DMS 273 (cell line): ENCODE measurements around the gene CCNK.

ENCODE experiments used
- DNase-seq: peaks from one replicate; lab custom pipeline; 2025; ENCODE audit not compliant: unreplicated experiment; lab: John Stamatoyannopoulos, UW

Gene CCNK

DNA sequence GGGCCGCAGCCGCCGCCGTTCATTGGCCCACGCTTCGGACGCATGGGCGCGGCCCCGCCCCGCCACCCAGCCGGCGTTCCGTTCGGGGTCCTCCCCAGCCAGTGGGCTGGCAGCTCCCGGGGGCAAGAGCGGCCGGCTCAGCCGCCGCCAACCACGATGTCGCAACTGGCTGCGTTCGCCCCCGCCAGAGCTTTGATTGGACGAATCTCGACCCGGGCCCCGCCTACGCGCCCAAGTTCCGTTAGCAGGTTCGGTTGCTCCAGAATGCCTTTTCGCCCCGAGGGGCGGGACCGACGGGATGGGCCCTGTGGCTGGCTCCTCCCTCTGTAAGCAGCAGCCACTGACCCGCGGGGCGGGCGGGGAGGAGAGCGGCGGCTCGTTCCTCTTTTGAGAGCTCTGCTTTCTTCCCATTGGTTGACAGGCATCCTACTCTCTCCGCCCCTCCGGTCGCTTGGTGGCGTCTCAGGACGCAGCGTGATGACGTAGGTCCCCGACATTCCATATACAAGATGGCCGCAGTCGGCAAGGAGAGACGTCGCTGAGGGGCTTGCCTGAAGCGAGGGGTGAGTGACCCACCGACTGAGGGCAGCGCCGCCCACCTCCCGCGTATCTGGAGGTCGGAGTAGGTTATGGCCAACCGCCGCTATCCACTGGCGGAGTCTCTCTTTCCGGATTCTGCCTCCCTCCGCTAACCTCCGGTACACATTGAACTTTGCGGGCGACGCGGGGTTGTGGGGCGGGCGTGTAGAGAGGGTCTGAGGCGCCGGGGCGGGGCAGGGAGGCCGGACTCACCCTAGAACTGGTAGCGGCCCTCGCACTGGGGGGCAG is at the start of gene CCNK:
TSS of gene CCNK (plus strand) at position 493 of the 828 bp plus-strand sequence. CDS start 11,269 bp downstream, outside the sequence.
- DNase-seq = peak; percentile 100

DNA sequence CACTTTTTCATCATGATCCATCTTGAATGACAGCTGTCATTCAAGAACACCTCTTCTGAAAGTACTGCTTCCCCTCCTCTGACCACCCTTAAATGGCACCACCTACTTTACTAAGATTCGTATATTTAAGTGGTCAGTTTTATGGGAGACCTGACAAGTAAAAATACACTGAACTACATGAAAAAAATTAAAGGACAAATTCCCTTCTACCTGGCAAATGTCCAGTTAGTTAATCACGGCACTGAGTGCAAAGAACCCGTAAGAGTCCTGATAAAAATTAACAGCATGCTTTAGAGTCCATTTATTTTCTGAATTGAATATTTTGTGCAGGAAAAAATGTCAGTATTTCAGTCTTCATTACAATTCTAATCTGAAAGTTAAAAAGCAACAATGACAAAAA is 49.2 kb upstream of the CCNK start:
- no peak for DNase-seq

DNA sequence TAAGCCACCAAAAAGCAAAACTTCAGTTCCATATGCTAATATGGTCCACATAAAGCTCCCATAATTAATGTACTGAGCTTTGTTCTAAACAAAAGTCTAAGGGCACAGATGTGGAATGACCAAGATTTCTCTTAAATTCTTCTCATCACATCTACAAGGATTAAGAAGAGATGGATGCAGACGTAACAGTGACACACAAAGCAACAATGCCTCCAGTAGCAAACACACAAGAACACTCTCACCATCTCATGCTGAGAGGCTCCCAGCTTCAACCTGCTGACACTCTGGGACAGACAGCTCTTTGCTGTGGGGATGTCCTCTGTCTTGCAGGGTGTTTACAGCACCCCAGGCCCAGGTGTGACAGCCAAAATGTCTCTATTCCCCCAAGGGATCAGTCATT is 48.7 kb upstream of the CCNK start:
- DNase-seq = no peak

DNA sequence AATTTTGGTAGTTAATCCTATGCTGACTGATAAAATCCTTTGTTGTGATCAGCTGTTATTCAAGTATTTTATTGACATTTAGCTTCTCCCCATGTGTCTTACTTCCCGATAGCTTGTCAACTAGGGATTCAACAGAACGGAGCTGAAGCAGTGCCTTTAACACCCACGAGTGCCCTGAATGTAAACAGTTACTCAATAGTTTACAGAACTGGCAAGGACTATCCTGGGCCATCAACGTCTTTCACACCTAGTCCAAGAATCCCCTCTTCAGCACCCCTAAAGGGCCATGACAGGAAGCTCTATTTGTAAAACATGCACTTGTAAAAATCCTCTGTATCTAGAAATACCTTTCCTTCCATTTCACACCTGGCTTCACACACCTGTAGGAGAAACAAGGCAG is 45.9 kb upstream of the CCNK start:
- DNase-seq = no peak

DNA sequence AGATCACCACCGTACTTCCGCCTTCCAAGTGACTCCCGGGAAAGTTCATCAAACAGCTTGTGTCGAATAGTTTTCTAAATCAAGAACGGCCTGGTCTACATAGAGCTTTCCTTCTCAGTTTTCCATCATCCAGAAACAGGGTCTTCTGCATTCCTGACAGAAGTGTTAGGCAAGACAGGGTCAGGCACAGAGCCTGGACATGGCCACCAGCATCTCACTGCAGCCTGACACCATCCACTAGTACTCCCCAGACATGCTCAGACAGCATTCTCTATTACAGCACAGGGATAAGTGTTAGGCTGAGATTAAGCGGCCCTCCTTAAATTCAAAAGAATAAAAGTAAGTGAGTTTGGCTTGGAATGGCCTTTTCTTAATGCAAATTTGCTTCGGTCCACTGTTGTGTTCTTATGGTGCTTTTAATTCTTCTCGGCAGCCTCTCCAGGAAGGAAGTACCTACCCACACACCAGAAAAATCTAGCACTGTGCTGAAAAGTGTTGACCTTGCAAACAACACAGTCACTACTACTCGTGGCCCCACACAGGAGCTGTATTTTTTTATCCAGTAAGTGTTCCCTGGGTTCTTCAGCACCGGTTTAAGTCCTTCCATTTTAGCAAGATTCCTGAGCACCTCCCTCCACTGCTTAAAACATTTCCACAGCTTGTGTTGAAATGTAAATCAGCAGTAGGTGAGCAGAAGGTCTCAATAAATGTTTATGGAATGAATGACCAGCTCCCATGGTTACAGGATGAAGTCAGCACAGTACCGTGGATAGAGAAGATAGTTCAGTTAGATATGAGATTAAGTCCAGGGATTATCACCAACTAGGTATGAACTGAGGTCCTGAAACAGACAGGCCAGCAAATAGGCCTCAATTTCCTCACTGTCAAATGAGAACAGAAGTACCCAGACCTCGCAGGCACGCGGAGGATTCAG is 44.7 kb upstream of the CCNK start:
- DNase-seq = no peak

DNA sequence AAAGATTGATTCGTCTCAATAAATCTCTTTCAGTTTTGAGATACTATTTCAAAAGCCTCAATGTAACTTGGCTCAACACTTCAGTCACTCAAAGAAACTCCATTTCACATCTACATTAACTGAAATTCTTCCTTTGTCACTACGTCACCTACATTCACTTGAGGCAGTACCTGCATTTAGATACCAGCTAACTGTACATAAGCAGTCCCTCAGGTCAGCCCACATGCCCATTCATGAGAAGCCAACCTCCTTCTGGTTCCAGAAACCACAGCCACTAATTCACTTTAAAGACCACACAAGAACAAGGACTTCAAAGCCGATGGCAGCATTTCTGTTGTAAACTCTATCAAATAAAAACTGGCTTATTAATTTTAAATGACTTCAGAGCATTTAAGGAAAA is 43.5 kb upstream of the CCNK start:
- DNase-seq = no peak

DNA sequence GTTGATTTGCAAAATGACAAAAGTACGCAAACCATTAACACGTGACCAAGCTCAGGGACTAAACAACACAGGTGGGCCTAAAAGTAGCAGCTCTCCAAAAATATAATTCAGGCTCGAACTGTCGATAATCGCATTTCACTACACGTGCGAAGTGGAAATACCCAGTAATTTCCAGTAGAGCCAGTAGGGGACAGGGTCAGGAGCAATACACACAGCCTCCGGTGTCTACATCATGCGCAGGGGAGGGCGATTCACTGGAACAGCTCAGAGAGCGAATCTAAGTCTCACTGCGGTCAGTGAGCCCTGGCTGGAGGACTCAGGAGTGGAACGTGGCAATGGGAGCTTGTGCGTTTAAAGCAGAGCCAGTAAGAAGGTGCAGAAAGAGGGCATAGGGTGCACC is 40.9 kb upstream of the CCNK start:
- no peak for DNase-seq

DNA sequence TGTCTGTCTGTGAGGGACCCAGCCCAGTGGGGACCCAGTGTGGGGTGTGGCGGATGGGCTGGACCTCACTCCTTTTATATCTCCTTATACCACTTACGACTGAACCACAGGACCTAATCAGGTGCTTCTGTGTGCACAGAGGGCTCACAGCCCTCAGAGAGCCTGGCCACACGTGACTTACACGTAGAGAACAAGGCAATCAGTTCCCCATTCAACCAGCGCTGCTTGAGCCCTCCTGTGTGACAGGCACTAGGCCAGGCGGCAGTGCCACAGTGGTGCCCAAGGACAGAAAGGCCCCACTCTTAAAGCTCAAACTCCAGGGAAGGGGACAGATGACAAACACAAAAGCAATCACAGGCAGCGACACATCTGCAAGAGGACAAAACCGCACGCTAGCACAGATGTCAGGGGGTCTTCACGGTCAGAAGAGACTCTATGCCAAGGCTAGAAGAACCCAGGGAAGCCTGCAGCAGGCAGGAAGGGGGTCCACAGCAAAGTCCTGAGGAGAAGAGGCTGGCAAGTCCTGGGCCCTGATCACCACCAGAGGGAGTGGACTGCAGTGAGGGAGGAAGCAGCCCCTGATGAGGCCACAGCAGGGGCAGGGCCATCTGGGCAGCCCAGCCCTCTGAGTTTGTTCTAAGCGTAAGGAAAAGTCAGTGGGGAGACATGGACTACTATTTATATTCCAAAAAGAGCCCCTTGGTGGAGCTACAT is 39.9 kb upstream of the CCNK start:
- peak; percentile 32 for DNase-seq

DNA sequence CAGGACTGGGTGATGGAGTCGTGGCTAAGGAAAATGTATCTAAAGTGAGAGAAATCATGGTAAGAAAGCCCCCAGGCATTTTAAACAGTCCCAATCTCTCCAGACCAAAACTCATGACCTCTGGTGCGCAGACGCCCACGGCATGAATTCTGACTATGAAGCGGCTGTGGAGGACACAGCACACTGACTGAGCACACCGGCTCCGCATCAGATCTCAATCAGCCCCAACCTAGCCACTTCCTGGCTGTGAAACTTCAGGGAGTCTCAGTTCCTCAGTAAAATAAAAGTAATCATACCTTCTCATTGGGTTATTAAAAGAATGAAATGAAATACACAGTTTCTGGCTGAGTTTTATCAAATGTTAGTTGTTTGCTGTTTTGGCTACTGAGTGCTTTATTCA is 39.3 kb upstream of the CCNK start:
- no peak for DNase-seq

DNA sequence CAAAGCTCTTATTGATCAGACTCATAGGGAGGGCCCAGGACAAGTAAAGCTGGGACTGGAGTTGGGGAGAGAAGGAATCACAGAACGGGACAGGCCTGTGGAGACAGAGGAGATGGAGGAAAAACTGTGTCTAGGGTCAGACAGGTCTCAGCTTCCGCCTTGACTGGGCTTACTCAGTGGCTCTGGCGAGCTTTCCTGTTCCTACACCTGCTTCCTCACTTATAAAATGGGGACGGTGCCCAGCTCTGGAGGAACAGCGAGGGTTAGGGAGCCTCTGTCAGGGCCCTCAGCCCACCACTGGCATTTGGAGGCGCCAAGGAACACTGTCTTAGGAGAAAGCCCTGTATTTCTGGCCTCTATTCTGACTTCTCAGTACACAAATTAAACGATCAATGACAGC is 35.3 kb upstream of the CCNK start:
- no peak for DNase-seq

DNA sequence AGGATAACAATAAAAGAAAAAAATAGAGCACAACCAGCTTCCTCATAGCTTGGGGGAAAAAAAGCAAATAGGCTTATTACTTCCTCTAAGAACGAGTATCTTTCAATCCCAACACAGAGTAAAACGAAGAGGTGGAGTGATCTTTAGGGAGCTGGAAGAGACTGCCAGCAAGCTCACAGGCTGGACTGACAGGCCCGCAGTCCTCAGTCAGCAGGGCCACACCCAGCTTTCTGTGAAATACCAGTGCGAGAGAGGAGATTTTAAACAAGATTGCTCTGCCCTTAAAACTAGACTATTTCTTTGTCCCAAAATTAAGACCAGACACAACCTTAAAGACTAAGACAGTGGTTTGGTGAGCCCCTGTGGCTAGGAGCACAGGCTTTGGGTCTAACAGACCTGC is 33.5 kb upstream of the CCNK start:
- DNase-seq = no peak

DNA sequence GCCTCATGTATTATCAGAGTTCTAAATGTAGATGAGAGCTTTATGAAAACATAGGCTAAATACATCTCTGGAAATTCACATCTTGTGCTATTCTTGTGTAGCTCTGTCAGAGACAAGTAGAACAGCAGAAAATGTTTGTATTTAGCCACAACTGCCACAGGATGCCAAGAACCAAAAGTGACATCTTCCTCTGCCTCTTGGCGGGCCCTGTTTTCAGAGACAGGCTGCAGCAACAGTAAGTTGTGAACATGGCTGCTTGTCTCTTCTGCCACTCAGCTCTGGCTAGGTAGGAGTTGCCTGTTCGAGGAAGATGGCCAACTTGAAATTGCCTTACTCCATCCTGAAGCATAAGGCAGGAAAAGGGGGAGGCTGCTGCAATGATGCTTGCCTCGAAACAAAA is 30.9 kb upstream of the CCNK start:
- DNase-seq = no peak

DNA sequence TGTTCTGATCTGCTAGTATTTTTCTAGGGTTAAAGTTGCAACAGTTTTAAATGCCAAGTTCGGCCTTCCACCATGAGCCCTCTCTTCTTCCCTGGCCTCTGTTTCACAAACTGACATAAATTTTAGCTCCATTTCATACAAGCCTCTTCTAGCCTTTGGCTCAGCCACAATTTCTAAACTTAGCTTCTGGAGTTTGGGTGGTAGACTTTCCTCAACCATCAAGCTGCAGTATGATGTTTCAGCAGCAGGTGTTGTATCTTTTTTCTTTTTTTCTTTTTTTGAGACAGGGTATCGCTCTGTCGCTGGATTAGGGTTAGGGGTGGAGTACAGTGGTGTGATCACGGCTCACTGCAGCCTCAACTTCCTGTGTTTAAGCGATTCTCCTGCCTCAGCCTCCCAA is 30.0 kb upstream of the CCNK start:
- DNase-seq = no peak

DNA sequence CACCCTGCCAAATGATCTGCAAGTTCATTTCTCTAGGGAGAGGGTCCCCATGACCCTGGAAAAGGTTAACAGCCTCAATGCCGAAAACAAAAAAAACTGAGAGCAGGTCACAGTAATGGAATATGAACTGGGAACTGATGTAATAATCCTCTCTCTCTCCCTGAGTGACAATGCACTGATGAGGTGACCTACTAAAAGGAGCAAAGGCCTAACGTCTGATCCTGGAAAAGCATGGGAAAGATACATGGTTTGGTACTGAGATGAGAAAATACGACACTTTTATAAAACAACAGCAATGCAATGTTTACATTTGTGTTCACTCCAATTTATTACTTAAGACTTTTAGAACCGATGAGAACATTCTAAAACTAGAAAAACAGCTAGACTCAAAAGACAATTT is 28.2 kb upstream of the CCNK start:
- DNase-seq = no peak

DNA sequence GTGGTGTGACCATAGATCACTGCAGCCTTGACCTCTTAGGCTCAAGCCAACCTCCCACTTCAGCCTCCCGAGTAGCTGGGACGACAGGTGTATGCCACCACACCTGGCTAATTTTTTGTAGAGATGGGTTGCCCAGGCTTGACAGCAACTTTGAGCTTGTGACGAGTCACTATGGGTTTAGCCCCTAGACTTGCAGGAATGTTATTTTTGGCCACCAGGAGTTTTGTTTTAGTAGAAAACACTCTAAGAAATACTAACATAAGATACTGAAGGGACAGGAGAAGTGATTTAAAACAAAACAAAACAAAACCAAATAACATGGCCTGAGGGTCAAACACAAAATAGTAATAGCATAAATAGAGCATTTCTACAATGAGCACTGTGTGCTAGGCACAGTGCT is 27.0 kb upstream of the CCNK start:
- DNase-seq = no peak

DNA sequence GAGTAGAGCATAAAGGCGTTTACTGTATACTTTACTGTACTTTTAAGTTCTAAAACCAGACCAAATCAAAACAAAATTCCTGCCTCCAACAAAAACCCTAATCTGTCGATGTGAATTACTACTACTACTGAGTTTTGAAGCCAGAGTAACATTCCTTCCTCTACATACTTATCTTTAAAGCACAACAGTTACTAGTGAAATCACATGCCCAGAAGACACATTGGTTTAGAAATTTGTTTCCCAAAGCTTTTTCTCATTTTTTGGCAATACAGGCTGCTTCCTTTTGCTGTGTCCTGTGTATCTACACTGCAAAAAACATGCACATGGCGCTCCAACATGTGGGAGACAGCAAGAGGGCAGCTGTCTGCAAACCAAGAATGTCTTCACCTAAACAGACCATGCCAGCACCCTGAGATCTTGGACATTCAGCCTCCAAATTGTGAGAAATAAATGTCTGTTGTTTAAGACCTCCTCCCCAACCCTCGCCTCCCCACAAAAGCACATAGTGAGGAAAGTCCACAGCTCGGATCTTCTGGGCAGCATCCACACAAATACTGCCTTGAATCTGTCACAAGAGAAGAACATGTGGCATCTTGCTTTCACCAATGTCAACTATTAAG is 21.6 kb upstream of the CCNK start:
- DNase-seq = no peak

DNA sequence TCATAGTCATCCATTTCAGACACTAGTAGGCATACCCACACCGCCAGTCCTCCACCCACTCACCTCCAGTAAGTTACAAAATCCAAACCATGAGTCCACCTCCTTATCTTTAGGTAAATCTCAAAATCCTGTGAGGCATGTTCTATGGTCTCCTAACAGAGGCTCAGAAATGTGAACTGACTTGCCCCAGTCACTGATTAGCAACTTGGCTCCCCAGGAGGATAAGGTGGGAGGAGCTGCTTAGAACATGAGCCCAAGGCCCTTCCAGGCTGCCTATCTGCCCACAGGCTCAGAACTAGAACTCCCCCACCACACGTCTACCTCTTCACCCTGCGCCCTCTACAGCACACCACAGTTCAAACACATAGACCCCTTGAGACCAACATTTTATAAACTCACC is 20.4 kb upstream of the CCNK start:
- DNase-seq = no peak

DNA sequence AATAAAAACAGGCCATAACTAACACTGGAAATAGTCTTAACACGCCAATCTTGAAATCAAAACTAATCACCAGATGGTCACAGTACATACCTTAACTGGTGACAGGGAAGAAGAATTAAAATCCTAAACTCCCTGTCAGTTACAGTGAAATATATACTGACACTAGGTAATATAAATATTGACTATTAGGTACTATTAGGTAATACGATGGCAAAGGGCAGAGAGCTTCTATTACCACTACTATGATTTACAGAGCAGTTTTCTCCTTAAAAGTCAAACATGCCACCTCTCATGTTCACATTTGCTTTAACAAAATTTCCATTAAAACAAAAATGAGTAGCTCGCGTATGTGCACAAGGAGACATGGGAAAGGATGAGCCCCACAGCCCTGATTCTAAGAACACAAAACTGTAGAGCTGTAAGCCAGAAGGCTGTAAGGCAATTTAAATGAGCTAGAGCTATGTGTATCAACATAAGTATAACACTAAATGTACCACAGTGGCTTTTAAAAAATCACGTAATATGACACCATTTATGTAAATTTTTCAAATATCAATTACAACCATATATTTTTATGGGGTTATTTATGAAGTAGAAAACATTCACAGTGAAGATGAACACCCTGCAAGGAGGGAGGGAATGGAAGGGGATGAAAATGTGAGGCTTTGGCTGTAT is 19.7 kb upstream of the CCNK start:
- no peak for DNase-seq

DNA sequence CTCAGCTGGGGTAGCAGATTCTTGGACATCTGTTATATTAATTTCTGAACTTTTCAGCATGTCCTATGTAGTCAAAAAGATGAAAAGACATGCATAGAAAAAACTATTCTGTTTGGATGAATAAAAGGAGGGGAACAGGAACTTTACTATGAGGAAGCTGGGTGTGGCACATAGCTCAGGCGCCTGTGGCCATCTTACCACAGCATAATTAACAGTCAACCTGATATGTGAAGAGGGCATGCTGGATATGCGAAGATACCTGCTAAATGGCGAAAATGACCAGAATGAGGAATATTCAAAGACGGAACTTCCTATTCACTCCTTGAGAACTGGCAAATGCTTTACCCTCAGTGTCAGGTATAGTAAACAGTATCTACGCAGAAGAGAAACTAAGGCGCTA is 19.0 kb upstream of the CCNK start:
- no peak for DNase-seq

DNA sequence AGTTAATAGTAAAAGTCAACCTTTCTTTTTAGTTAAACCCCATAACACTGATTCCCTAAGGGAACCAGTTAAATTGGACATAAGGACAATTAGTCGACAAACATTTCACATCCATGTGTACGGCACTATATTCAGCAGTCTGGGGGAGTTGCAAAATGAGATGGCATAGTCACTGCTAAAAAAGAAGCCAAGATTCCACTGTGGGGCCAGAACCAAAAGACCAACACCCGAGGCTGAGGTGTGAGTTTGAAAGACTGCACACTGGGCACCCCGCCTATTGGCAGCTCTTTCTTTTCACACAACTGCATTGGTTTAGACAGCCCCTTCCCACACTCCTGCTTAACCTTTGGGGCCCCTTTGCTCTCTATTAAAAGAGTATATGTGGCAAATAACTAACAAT is 17.2 kb upstream of the CCNK start:
- no peak for DNase-seq

DNA sequence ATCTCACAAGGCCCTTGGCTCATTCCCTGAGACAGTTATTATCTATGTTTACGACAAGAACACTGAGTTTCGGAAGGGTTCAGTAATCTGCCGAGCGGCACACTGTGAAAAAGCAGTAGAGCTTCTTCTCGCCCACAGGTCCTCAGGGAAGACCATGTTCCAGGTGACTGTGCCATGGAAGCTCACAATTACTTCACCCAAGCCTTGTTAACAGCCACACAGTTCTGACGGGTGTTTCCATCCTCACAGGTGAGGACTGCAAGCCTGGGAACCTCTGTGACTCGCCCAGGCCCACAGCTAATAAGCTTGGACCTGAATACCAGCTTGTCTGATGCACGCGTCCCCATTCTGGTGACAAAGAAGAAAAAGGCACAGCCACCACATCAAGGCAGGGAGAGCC is 15.9 kb upstream of the CCNK start:
- no peak for DNase-seq
